ENCODE measurements around the gene MTHFSD. TPM values are rescaled to one million over a fixed set of nuclear protein-coding genes. Genes with fewer than 3 reads are reported as not detected.
A peak's percentile ranks its signal among the peaks of the same experiment; 100 is the strongest.
"Not testable (repeated sequence)": the region's sequence is repeated elsewhere in the genome, so short reads cannot be mapped to it uniquely, and the experiment has no call there.

MTHFSD gene
- 8.2 and 10.1 TPM in 2 replicates for total RNA-seq (2014; rRNA removed; shearing (Covaris generic))

GRCh38 chr16:86554917-86555703 lies at the start of gene MTHFSD:
MTHFSD (minus strand) TSS chr16:86555235; CDS start chr16:86555184, 51 bp downstream.
- peak; percentile 85 for DNase-seq (ENCODE audit: low spot score)
- in situ Hi-C loops (cut with HindIII; ENCODE audit: low sequenced_read_pairs): no loop called here

GRCh38 chr16:86604436-86605193 lies 49.6 kb upstream of the MTHFSD start:
- DNase-seq (ENCODE audit: low spot score): no peak
- in situ Hi-C loops (cut with HindIII; ENCODE audit: low sequenced_read_pairs): no loop called here

GRCh38 chr16:86602521-86602920 lies 47.5 kb upstream of the MTHFSD start:
- DNase-seq (ENCODE audit: low spot score): no peak
- in situ Hi-C loops (cut with HindIII; ENCODE audit: low sequenced_read_pairs): no loop called here

GRCh38 chr16:86601356-86601755 lies 46.3 kb upstream of the MTHFSD start:
- no peak for DNase-seq (ENCODE audit: low spot score)
- in situ Hi-C loops (cut with HindIII; ENCODE audit: low sequenced_read_pairs): no loop called here

- no peak for DNase-seq (ENCODE audit: low spot score)
- in situ Hi-C loops (cut with HindIII; ENCODE audit: low sequenced_read_pairs): no loop called here
Measured at GRCh38 chr16:86598607-86599565, 43.9 kb upstream of the MTHFSD start.

- in situ Hi-C loops (cut with HindIII; ENCODE audit: low sequenced_read_pairs): no loop called here
- no peak for DNase-seq (ENCODE audit: low spot score)
Measured at GRCh38 chr16:86597880-86598606, 43.0 kb upstream of the MTHFSD start.

GRCh38 chr16:86597126-86597879 lies 42.3 kb upstream of the MTHFSD start:
- in situ Hi-C loops (cut with HindIII; ENCODE audit: low sequenced_read_pairs): no loop called here
- no peak for DNase-seq (ENCODE audit: low spot score)

- in situ Hi-C loops (cut with HindIII; ENCODE audit: low sequenced_read_pairs): no loop called here
Measured at GRCh38 chr16:86595983-86596605, 41.1 kb upstream of the MTHFSD start.

GRCh38 chr16:86594721-86595120 lies 39.7 kb upstream of the MTHFSD start:
- in situ Hi-C loops (cut with HindIII; ENCODE audit: low sequenced_read_pairs): no loop called here

More at GRCh38 chr16:86595983-86596605, 41.1 kb upstream of the MTHFSD start:
- no peak for DNase-seq (ENCODE audit: low spot score)

GRCh38 chr16:86593913-86594620 lies 39.0 kb upstream of the MTHFSD start:
- in situ Hi-C loops (cut with HindIII; ENCODE audit: low sequenced_read_pairs): no loop called here
- DNase-seq (ENCODE audit: low spot score): no peak

More at GRCh38 chr16:86594721-86595120, 39.7 kb upstream of the MTHFSD start:
- no peak for DNase-seq (ENCODE audit: low spot score)

GRCh38 chr16:86591270-86591669 lies 36.2 kb upstream of the MTHFSD start:
- in situ Hi-C loops (cut with HindIII; ENCODE audit: low sequenced_read_pairs): no loop called here
- no peak for DNase-seq (ENCODE audit: low spot score)

GRCh38 chr16:86590501-86591144 lies 35.6 kb upstream of the MTHFSD start:
- in situ Hi-C loops (cut with HindIII; ENCODE audit: low sequenced_read_pairs): no loop called here

GRCh38 chr16:86587955-86588354 lies 32.9 kb upstream of the MTHFSD start:
- DNase-seq (ENCODE audit: low spot score); in situ Hi-C loops (cut with HindIII; ENCODE audit: low sequenced_read_pairs): not testable (repeated sequence)

More at GRCh38 chr16:86590501-86591144, 35.6 kb upstream of the MTHFSD start:
- no peak for DNase-seq (ENCODE audit: low spot score)

GRCh38 chr16:86587487-86587886 lies 32.5 kb upstream of the MTHFSD start:
- DNase-seq (ENCODE audit: low spot score): no peak
- in situ Hi-C loops (cut with HindIII; ENCODE audit: low sequenced_read_pairs): no loop called here

GRCh38 chr16:86585821-86586611 lies 31.0 kb upstream of the MTHFSD start:
- DNase-seq (ENCODE audit: low spot score): no peak

More at GRCh38 chr16:86585821-86586611, 31.0 kb upstream of the MTHFSD start:
- in situ Hi-C loops (cut with HindIII; ENCODE audit: low sequenced_read_pairs): no loop called here

Measured in G401 (cell line).